GM12872 (cell line): ENCODE data around the gene KBTBD13.

Experiments
- TF ChIP-seq, protein P1 (sequence below): IDR thresholded peaks from 3 replicates; pipeline ENCODE4 v1.5.1; 2011; ENCODE audit warnings: low read depth, mild to moderate bottlenecking, low read length, moderate library complexity; ENCODE audit not compliant: insufficient read depth

The KBTBD13 gene

DNA sequence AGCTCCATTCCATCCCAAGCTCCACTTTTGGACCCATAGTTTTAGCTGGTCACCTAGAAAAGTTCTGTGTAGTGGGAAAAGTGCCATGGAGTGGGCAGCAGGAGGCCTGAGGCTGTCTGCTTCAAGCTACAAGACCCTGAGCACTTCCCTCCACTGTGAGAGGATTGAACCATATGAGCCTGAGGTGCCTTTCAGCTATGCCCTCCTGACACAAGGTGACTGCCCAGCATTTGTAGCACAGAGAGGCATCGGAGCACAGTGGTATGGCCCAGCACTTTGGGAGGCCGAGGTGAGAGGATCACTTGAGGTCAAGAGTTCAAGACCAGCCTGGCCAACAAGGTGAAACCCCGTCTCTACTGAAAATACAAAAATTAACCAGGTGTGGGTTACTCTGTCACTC is 3.9 kb upstream of the KBTBD13 start:
- TF ChIP-seq, protein P1, sequence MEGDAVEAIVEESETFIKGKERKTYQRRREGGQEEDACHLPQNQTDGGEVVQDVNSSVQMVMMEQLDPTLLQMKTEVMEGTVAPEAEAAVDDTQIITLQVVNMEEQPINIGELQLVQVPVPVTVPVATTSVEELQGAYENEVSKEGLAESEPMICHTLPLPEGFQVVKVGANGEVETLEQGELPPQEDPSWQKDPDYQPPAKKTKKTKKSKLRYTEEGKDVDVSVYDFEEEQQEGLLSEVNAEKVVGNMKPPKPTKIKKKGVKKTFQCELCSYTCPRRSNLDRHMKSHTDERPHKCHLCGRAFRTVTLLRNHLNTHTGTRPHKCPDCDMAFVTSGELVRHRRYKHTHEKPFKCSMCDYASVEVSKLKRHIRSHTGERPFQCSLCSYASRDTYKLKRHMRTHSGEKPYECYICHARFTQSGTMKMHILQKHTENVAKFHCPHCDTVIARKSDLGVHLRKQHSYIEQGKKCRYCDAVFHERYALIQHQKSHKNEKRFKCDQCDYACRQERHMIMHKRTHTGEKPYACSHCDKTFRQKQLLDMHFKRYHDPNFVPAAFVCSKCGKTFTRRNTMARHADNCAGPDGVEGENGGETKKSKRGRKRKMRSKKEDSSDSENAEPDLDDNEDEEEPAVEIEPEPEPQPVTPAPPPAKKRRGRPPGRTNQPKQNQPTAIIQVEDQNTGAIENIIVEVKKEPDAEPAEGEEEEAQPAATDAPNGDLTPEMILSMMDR = no peak

DNA sequence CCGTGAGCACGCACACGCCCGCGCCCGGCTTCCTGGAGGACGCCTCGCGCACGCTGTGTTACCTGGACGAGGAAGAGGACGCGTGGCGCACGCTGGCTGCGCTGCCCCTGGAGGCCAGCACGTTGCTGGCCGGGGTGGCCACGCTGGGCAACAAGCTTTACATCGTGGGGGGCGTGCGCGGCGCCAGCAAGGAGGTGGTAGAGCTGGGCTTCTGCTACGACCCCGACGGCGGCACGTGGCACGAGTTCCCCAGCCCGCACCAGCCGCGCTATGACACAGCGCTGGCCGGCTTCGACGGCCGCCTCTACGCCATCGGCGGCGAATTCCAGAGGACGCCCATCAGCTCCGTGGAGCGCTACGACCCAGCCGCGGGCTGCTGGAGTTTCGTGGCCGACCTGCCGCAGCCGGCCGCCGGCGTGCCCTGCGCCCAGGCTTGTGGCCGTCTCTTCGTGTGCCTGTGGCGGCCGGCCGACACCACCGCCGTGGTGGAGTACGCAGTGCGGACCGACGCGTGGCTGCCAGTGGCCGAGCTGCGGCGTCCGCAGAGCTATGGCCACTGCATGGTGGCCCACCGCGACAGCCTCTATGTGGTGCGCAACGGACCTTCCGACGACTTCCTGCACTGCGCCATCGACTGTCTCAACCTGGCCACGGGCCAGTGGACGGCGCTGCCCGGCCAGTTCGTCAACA is 890 bp downstream of the KBTBD13 start:
- TF ChIP-seq, protein P1 = no peak

DNA sequence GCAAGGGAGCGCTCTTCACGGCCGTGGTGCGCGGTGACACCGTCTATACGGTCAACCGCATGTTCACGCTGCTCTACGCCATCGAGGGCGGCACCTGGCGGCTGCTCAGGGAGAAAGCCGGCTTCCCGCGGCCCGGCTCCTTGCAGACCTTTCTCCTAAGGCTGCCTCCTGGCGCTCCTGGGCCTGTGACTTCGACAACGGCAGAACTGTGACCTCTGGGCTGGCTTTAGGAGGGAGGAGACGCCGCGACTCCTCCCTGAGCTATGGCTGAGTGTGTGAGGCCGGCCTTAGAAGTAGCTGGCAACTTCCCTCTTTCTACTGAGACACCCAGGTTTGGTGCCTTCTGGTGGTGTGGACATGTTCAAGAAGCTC is 1.4 kb downstream of the KBTBD13 start:
- TF ChIP-seq, protein P1 = peak; percentile 57

DNA sequence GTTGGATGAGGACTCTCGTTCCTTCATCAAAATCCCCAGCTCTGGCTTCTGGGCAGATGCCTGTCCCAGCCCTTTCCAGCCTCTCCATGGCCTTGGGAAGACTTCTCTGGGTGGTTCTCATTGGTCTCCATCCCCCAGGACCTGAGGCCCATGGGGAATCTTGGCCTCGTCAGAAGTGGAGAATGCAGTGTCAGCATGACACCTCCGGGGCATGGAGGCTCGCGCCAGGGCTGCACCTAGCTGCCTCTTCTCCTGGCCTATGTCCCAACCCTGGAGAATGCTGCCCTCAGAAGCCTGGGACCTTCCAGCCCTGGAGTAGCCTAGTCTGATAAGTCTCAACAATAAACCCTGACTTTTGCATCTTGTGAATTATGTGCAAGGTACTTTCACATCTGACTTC is 3.0 kb downstream of the KBTBD13 start:
- TF ChIP-seq, protein P1 = no peak

DNA sequence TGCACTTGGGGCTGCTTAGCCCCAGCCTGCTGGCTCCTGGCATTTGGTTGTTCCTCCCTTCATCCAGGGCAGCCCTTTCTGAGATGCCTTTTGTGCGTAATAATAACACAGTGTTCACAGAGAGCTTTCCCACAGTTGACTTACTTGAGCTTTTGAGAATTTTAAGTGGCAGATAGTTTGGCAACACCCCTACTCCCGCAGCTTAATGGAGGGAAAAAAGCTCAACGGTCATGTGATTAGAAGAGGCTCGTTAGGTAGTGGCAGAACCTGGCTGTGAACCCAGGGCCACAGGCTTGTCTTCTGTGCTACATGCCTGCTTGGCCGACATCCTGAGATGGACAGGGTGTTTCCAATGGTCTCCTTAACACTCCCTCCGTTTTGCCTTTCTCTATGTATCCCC is 4.7 kb downstream of the KBTBD13 start:
- TF ChIP-seq, protein P1 = no peak

DNA sequence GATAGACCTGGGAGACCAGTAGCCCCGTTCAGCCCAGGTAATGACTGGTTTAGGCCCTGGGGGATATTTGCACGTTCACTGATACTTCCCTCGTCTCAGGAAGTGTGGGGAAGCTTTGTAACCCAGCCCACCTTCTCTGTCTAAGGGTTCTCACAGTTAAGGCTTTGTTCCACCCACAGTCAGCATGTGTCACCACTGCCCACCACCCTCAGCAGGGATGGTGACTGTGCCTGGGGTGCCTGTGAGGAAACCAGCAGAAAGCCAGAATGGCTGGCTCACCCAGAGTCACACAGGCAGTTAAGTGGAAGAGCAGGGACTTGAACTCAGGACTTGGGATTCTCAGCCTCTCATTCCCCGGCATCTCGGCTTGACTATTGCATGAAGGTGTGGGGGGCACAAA is 5.2 kb downstream of the KBTBD13 start:
- TF ChIP-seq, protein P1 = no peak

DNA sequence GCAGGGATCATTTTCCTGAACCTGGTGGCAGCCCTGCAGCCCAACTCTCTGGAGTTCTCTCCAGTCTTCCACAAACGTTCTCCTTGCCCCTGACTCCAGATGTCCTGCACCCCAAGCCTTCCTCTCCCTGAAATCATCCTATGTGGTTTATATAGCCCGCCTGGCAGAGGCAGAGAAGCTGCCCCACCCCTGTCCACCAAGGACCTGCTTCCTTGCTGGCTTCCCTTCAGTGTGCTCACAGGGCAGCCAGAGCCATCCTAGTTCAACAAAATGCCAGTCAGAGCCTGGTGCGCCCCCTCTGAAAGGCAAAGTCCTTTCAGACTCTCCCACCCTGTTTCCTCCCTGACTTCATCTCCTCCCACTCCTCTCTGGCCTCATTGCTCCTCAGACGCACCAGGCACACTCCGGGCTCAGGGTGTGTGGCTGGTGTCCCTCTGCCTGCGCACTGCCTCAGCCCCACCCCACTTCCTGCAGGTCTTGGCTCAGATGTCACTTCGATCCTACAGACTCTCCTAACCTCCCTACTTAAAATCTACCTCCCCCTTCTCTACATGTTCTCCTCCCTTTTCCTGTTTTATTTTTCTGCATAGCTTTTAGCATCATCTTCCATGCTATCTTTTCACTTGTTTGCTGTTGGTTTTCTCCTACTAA is 5.9 kb downstream of the KBTBD13 start:
- TF ChIP-seq, protein P1 = no peak
